Transverse colon (tissue), 3 donors: ENCODE data around the gene KIFC3.

Experiments
- CTCF ChIP-seq, 5 experiments: fragments of 200-600 bp in 3 of 5; fragments of 450-650 bp in 2 of 5; sonication (generic) in 3 of 5; IDR thresholded peaks; 1 replicate in 2 of 5; 2 replicates in 3 of 5; pipeline ENCODE4 v1.5.1; 2016 to 2017; ENCODE audit warnings: antibody characterized with exemption in 5 of 5, inconsistent platforms in 3 of 5, mild to moderate bottlenecking in 2 of 5, moderate library complexity in 1 of 5
- EP300 ChIP-seq: sonication (generic); formaldehyde crosslinking; IDR thresholded peaks from one replicate; pipeline ENCODE4 v1.6.1; 2017; ENCODE audit warnings: antibody characterized with exemption, low read depth
- POLR2A ChIP-seq: fragments of 450-650 bp; IDR thresholded peaks from one replicate; pipeline ENCODE4 v1.6.1; 2016; ENCODE audit warnings: antibody characterized with exemption, mild to moderate bottlenecking, moderate library complexity

GRCh38 chr16:57830890-57831484, 28.7 kb upstream of the KIFC3 start:
- TF ChIP-seq CTCF (IDR thresholded peaks at IDR 0.05): no peak
- TF ChIP-seq EP300: no peak
- no peak for TF ChIP-seq POLR2A
